Spleen (tissue), 7 donors: ENCODE measurements around the gene FRMD4A.

ENCODE experiments used
- CTCF ChIP-seq, 11 experiments: fragments of 200-600 bp in 7 of 11; fragments of 450-650 bp in 4 of 11; sonication (generic) in 4 of 11; IDR thresholded peaks in 8 of 11; conservative IDR thresholded peaks in 3 of 11; 1 replicate in 7 of 11; 2 replicates in 4 of 11; pipeline versions ENCODE4 v1.4.0 to v1.8.0; 2016 to 2021; ENCODE audit warnings: antibody characterized with exemption in 11 of 11, inconsistent platforms in 4 of 11, mild to moderate bottlenecking in 1 of 11
- POLR2AphosphoS5 ChIP-seq, 3 donors: sonication (generic); formaldehyde crosslinking; IDR thresholded peaks; one replicate each; pipeline ENCODE4 v1.5.1; 2017; ENCODE audit warnings: antibody characterized with exemption in 3 of 3
- donor health status: DM: no; HTN: no; CAD: no; lungs with moderate emphysema.
- donor health status: DM: no; HTN: no; CAD: no.
- donor health status: DM: no; HTN: no; CAD: no.

DNA sequence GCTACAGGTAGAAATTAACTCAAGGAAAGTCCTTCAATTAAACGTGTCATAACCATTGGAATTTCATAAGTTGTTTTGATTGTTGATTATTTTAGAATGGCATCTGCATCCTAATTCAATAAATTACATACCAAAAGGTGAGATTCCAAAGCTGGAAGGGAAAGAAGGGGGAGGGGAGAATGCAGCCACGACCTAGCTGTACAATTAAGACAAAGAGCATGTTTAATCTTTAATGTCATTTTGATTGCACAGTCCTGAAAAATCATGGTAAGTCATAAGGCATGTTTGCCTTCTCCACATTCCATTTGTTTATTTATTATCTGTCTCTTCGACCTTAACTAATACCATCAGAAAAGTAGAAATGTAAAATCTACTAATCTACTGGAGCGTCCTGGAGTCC, 358.1 kb downstream of the FRMD4A start:
- TF ChIP-seq CTCF (IDR thresholded peaks at IDR 0.05 in 8 of 11, conservative IDR thresholded peaks at IDR 0.05 in 3 of 11) (no peak), POLR2AphosphoS5 (IDR thresholded peaks at IDR 0.05) (no peak)
